ENCODE measurements around the gene PRDX1. TPM values are rescaled to one million over a fixed set of nuclear protein-coding genes. Genes with fewer than 3 reads are reported as not detected.
A peak's percentile ranks its signal among the peaks of the same experiment; 100 is the strongest.

Gene PRDX1
- total and polyA plus RNA-seq, 2 of the 13 experiments (the other 11 are each of a cell fraction or from before 2014, with no cell fraction given) = 761 to 1,898 TPM

DNA sequence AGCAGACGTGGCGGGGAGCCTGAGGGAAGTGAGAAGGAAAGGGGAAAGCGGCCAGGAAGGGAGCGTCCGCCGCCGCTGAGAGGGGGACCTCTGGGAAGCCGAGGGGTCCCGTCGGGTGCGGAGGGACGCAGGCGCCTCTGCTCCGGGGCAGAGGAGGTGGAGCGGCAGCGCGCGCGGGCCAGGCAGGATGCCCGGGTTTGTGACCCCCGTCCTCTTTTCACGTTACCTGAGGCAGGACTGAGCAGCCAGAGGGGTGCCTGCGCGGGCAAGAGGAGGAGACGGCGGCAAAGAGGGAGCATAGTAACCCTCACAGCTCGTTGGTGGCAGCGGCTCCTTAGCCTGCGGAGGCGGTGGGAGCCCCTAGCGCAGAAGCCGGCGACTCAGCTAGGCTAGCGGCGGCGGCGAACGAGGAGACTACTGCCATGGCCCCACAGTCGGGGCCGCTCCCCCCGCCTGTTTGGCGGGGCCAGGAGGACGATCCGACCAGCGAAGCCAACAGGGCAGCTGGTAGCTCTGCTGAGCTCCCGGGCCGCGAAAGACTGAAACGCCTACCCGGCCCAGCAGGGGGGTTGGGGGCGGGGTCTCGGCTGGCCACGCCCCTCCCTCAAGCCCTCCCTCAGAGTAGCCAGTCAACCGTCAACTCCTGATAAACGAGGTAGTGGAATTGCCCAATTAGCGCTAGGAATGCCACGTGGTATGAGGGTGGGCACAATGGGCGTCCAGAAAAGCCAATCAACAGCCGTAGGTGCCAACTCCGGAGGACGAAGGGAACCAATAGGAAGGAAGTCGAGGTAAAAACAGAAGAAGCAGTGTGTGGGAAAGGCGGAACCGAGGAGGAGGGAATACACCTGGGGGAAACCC is 30.8 kb downstream of the PRDX1 start, which contains the start of gene TESK2 (continued):
- no peak for TF ChIP-seq ZFP62 (CRISPR knock-in tag; IDR thresholded peaks at IDR 0.05)
- TF ChIP-seq, protein P1, sequence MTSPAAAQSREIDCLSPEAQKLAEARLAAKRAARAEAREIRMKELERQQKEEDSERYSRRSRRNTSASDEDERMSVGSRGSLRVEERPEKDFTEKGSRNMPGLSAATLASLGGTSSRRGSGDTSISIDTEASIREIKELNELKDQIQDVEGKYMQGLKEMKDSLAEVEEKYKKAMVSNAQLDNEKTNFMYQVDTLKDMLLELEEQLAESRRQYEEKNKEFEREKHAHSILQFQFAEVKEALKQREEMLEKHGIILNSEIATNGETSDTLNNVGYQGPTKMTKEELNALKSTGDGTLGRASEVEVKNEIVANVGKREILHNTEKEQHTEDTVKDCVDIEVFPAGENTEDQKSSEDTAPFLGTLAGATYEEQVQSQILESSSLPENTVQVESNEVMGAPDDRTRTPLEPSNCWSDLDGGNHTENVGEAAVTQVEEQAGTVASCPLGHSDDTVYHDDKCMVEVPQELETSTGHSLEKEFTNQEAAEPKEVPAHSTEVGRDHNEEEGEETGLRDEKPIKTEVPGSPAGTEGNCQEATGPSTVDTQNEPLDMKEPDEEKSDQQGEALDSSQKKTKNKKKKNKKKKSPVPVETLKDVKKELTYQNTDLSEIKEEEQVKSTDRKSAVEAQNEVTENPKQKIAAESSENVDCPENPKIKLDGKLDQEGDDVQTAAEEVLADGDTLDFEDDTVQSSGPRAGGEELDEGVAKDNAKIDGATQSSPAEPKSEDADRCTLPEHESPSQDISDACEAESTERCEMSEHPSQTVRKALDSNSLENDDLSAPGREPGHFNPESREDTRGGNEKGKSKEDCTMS (CRISPR knock-in tag; conservative IDR thresholded peaks at IDR 0.05) = no peak
- no peak for TF ChIP-seq MAFF (IDR thresholded peaks at IDR 0.05; ENCODE audit: low read depth, low read length)
- TF ChIP-seq DR1 (CRISPR knock-in tag; IDR thresholded peaks at IDR 0.05) = no peak
- no peak for TF ChIP-seq ISX (CRISPR knock-in tag; conservative IDR thresholded peaks at IDR 0.05)
- TF ChIP-seq HNF4A (CRISPR knock-in tag; IDR thresholded peaks at IDR 0.05) = no peak
- peak; percentile 22; the same call in 1 of the 2 replicates for TF ChIP-seq KDM4B (CRISPR knock-in tag; IDR thresholded peaks at IDR 0.05)
- TF ChIP-seq, protein P2, sequence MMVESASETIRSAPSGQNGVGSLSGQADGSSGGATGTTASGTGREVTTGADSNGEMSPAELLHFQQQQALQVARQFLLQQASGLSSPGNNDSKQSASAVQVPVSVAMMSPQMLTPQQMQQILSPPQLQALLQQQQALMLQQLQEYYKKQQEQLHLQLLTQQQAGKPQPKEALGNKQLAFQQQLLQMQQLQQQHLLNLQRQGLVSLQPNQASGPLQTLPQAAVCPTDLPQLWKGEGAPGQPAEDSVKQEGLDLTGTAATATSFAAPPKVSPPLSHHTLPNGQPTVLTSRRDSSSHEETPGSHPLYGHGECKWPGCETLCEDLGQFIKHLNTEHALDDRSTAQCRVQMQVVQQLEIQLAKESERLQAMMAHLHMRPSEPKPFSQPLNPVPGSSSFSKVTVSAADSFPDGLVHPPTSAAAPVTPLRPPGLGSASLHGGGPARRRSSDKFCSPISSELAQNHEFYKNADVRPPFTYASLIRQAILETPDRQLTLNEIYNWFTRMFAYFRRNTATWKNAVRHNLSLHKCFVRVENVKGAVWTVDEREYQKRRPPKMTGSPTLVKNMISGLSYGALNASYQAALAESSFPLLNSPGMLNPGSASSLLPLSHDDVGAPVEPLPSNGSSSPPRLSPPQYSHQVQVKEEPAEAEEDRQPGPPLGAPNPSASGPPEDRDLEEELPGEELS (CRISPR knock-in tag; IDR thresholded peaks at IDR 0.05) = peak; percentile 46
- no peak for TF ChIP-seq ZNF652 (CRISPR knock-in tag; IDR thresholded peaks at IDR 0.05; ENCODE audit: borderline replicate concordance, low read depth)
- TF ChIP-seq, protein P3, sequence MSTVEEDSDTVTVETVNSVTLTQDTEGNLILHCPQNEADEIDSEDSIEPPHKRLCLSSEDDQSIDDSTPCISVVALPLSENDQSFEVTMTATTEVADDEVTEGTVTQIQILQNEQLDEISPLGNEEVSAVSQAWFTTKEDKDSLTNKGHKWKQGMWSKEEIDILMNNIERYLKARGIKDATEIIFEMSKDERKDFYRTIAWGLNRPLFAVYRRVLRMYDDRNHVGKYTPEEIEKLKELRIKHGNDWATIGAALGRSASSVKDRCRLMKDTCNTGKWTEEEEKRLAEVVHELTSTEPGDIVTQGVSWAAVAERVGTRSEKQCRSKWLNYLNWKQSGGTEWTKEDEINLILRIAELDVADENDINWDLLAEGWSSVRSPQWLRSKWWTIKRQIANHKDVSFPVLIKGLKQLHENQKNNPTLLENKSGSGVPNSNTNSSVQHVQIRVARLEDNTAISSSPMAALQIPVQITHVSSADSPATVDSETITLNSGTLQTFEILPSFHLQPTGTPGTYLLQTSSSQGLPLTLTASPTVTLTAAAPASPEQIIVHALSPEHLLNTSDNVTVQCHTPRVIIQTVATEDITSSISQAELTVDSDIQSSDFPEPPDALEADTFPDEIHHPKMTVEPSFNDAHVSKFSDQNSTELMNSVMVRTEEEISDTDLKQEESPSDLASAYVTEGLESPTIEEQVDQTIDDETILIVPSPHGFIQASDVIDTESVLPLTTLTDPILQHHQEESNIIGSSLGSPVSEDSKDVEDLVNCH (CRISPR knock-in tag; IDR thresholded peaks at IDR 0.05) = peak; percentile 56; the same call in 1 of the 2 replicates
- TF ChIP-seq GLI4 (CRISPR knock-in tag; IDR thresholded peaks at IDR 0.05; ENCODE audit: borderline replicate concordance) = no peak
- TF ChIP-seq SKI (IDR thresholded peaks at IDR 0.05; ENCODE audit: partially characterized antibody) = no peak
- no peak for TF ChIP-seq MTA3 (CRISPR knock-in tag; IDR thresholded peaks at IDR 0.05)
- TF ChIP-seq MAF1 (CRISPR knock-in tag; IDR thresholded peaks at IDR 0.05; ENCODE audit: borderline replicate concordance) = no peak
- TF ChIP-seq NR2F2 (IDR thresholded peaks at IDR 0.05; ENCODE audit: borderline replicate concordance, low read depth) = no peak
- TF ChIP-seq ZNF34 (CRISPR knock-in tag; IDR thresholded peaks at IDR 0.05; ENCODE audit: borderline replicate concordance) = no peak
- no peak for TF ChIP-seq ETV5 (CRISPR knock-in tag; IDR thresholded peaks at IDR 0.05; ENCODE audit: borderline replicate concordance)
- TF ChIP-seq ZMYM4 (CRISPR knock-in tag; IDR thresholded peaks at IDR 0.05) = peak; percentile 95
- no peak for TF ChIP-seq SNRNP70 (IDR thresholded peaks at IDR 0.05; ENCODE audit: low read depth, low read length)
- no peak for TF ChIP-seq HNRNPH1 (optimal IDR thresholded peaks at IDR 0.05; ENCODE audit: low read depth, low read length)
- TF ChIP-seq NFE2L2 (IDR thresholded peaks at IDR 0.05; ENCODE audit: low read length) = no peak
- TF ChIP-seq, protein P4, sequence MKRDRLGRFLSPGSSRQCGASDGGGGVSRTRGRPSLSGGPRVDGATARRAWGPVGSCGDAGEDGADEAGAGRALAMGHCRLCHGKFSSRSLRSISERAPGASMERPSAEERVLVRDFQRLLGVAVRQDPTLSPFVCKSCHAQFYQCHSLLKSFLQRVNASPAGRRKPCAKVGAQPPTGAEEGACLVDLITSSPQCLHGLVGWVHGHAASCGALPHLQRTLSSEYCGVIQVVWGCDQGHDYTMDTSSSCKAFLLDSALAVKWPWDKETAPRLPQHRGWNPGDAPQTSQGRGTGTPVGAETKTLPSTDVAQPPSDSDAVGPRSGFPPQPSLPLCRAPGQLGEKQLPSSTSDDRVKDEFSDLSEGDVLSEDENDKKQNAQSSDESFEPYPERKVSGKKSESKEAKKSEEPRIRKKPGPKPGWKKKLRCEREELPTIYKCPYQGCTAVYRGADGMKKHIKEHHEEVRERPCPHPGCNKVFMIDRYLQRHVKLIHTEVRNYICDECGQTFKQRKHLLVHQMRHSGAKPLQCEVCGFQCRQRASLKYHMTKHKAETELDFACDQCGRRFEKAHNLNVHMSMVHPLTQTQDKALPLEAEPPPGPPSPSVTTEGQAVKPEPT (CRISPR knock-in tag; IDR thresholded peaks at IDR 0.05; ENCODE audit: low read depth) = peak; percentile 62; the same call in 1 of the 2 replicates

Data from HepG2 (cell line).